A673 (cell line): ENCODE data around the gene METTL25. TPM values are rescaled to one million over a fixed set of nuclear protein-coding genes. Genes with fewer than 3 reads are reported as not detected.

Source experiments
- total RNA-seq: library from RNA; stranded (reverse); gene quantifications from 2 replicates; pipeline ENCODE4 v1.2.3, GENCODE V29; 2021

The METTL25 gene
- total RNA-seq, 1 experiment from 2014 or later, result 5.1 TPM

Other genes with a start within 250 kb of the METTL25 start
- 74.9 and 83.1 TPM in 2 replicates for gene CCDC59, start 142 bp upstream of the METTL25 start, total RNA-seq